ENCODE results near the gene HNRNPH1. TPM values are rescaled to one million over a fixed set of nuclear protein-coding genes. Genes with fewer than 3 reads are reported as not detected.
"Not testable (repeated sequence)": the region's sequence is repeated elsewhere in the genome, so short reads cannot be mapped to it uniquely, and the experiment has no call there.

The HNRNPH1 gene
- polyA plus RNA-seq (2013, experiment 1 of 2; ENCODE audit: insufficient read length), result 444 TPM
- polyA plus RNA-seq (2013, experiment 2 of 2; ENCODE audit: insufficient read length), result 284 TPM

- DNase-seq, result peak; percentile 98
These were observed at the start of gene HNRNPH1 for GRCh38 chr5:179623003-179623905. Gene HNRNPH1 (minus strand): TSS chr5:179623671. CDS start chr5:179623133, 538 bp downstream.

GRCh38 chr5:179668391-179668790 lies 44.9 kb upstream of the HNRNPH1 start:
- peak; percentile 61 for DNase-seq

- DNase-seq, result not testable (repeated sequence)
These were observed 38.2 kb upstream of the HNRNPH1 start for GRCh38 chr5:179661647-179662046.

- DNase-seq, result peak; percentile 22
These were observed 34.8 kb upstream of the HNRNPH1 start for GRCh38 chr5:179658179-179658856.

- not testable (repeated sequence) for DNase-seq
These were observed 34.1 kb upstream of the HNRNPH1 start for GRCh38 chr5:179657302-179658178.

GRCh38 chr5:179653135-179653534 lies 29.7 kb upstream of the HNRNPH1 start:
- DNase-seq, result not testable (repeated sequence)

GRCh38 chr5:179650245-179650644 lies 26.8 kb upstream of the HNRNPH1 start:
- DNase-seq, result not testable (repeated sequence)

GRCh38 chr5:179649166-179649703 lies 25.8 kb upstream of the HNRNPH1 start:
- not testable (repeated sequence) for DNase-seq

GRCh38 chr5:179648410-179648809 lies 24.9 kb upstream of the HNRNPH1 start:
- no peak for DNase-seq

- DNase-seq, result not testable (repeated sequence)
These were observed 21.3 kb upstream of the HNRNPH1 start for GRCh38 chr5:179644766-179645165.

GRCh38 chr5:179643141-179643920 lies 19.9 kb upstream of the HNRNPH1 start:
- not testable (repeated sequence) for DNase-seq

GRCh38 chr5:179642626-179643025 lies 19.2 kb upstream of the HNRNPH1 start:
- not testable (repeated sequence) for DNase-seq

- not testable (repeated sequence) for DNase-seq
These were observed 18.3 kb upstream of the HNRNPH1 start for GRCh38 chr5:179641745-179642144.

- not testable (repeated sequence) for DNase-seq
These were observed 15.8 kb upstream of the HNRNPH1 start for GRCh38 chr5:179639296-179639695.

- not testable (repeated sequence) for DNase-seq
These were observed 11.1 kb upstream of the HNRNPH1 start for GRCh38 chr5:179634370-179635172.

- DNase-seq, result not testable (repeated sequence)
These were observed 10.3 kb upstream of the HNRNPH1 start for GRCh38 chr5:179633501-179634369.

- no peak for DNase-seq
These were observed 1.4 kb upstream of the HNRNPH1 start for GRCh38 chr5:179624841-179625271.

- peak; percentile 83 for DNase-seq
These were observed 653 bp upstream of the HNRNPH1 start for GRCh38 chr5:179623906-179624741.
